HK-2 (cell line): ENCODE data around the gene FBLN1.

Experiments
- DNase-seq: peaks from one replicate; pipeline ENCODE4 v3.0.0-alpha.2; 2018; ENCODE audit not compliant: unreplicated experiment

Gene FBLN1

DNA sequence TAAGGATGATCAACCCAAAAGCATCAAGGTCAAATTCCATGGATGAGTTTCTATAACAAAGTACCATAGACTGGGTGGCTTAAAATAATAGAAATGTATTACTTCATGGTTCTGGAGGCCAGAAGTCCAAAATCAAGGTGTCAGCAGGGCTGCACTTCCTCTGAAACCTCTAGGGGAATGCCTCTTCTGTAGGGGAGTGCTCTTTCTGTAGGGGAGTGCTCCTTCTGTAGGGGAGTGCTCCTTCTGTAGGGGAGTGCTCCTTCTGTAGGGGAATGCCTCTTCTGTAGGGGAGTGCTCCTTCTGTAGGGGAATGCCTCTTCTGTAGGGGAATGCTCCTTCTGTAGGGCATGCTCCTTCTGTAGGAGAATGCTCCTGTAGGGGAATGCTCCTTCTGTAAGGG, 65.5 kb downstream of the FBLN1 start:
- DNase-seq: no peak

DNA sequence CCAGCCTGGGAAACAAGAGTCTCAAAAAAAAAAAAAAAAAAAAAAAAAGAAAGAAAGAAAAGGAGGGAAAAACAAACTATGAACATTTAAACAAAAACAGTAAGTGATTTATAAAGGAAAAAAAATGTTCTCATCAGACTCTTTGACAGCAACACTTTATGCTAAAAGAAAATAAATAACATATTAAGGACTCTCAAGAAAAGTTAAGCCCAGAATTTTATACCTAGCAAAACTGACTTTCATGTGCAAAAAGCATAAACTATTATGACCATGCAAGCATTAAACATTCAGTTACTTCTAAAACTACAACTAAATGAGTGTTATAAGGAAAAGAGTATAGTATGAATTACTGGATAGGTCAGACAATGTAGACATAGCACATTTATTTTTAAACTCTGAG, 68.4 kb downstream of the FBLN1 start:
- no peak for DNase-seq

DNA sequence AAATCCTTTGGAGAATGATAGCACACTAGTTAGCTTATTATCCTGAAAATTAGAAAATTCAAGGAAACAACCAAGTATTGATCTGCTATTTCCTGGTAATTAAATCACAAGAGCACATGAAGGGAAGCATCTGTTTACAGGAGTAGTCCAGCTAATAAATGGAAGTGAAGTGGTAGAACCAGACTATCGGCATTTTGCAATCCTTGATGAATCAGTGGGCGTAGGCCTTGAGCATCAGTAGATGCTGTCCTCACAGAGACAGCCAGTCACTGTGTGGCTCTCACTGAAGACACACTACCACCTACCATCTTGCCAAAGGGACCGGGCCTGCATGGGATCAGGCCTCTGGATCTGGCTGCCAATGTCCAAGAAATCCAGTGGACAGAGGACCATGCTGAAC, 69.8 kb downstream of the FBLN1 start:
- DNase-seq: no peak

DNA sequence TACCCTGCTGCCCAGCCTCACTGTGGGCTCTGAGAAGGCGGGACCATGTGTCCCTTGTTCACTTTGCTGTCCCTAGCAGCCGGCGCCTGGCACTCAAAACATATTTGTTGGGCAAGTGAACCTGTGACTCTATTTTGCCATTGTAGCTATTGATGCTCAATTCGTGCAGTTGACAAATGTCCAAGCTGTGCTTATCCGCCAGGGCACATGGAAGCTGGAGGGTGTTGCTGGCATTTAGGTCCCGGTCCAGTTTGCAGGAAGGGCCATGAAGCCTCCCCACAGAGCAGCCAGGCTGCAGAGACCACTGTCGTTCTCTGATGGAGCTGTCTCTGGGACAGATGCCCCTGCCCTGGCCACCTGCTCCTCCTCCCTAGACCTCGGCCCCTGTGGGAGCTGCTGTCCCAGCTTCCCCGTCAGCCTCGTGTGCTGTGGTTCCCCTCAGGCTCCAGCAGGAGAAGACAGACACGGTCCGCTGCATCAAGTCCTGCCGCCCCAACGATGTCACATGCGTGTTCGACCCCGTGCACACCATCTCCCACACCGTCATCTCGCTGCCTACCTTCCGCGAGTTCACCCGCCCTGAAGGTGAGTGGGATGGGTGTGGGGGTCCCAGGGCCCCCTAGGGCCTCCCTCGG, 71.5 kb downstream of the FBLN1 start:
- DNase-seq: no peak

DNA sequence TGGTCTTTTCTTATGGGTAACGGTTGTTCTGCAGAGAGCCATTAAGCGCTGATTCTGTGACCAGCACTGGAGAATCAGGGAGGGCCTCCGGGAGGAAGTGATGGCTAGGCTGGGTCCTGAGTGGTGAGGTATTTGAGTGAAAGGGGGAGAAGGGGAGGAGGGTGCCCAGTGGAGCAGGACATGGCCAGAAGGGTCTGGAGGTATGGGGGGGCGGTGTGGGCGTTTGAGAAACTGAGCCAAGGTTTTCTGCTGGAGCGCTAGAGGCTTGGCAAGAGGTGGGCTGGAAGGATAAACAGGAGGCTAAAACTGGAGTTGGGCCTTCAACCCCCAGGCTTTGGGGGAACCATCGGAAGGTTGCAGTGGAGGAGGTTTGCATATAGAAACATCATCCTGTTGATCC, 72.5 kb downstream of the FBLN1 start:
- DNase-seq: no peak

DNA sequence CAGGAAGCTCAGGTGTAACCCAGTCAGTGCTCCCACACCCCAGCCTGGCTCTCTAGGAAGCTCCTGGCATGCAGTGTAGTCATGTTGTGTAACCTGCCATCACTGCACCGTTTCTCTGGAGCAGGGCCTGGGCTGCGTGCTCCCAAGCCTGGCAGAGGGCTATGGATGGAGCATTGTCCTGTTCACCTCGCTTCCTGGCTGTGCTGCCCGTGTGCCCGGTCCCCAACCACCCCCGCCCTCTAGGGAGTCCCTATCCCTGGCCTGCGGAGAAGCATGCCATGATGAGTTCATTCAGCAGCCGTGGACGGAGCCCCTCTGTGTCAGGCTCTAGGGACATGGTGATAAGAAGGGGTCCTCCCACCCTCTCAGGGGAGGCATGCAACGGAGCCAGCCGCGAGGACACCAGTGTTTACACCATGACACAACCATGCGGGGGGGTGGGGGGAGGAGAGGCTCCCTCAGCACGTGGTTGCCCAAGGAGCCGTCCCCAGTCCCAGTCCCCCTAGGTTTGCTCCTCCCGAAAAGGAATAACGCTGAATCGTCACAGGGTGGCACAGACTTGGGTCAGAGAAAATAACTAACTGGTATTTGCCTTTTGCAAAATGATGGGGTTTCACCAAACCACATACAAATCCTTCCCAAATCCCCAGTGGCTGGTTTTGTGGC, 73.1 kb downstream of the FBLN1 start:
- no peak for DNase-seq

DNA sequence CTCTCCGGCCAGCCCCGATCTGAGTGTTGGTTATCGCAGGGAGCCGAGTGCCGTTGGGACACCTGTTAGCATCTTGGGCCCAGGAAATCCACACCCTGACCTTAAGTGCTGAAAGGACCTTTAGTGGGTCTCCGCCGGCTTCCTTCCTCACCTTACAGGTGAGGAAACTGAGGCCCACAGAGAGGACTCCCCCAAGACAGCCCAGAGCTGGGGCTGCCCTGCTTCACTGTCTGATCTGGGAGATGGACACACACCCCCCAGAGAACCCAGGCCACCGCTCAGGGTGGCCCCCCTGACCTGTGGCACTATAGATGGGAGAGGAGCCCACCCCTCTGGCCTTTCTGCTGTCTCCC, 73.6 kb downstream of the FBLN1 start:
- DNase-seq: no peak

DNA sequence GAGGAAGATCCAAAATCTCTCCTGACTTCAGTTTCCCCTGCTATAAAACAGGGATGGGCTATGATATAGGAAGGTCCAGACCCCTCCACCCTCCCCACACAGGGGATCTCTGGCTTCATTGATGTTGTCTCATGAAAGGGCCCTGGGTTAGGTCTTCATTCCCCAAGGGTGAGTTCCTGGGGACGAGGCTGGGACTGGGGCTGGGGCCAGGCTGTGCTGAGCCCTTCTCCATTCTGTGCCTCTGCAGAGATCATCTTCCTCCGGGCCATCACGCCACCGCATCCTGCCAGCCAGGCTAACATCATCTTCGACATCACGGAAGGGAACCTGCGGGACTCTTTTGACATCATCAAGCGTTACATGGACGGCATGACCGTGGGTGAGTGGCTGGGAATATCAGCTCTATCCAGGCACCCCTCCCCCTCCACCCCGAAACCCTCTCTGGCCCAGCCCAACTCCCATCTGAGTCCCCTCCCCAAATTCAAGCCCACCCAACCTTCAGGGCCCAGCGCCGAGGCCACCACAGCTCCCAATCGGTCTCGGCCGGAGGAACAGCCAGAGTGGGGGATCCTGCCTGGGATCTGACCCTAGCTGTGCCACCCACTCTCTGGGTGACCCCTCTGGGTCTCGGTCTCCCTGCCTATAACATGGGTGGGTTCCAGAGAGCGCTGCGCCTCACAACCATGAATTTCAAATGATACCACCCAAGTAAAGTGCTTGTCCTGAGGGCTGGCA, 74.2 kb downstream of the FBLN1 start:
- no peak for DNase-seq

DNA sequence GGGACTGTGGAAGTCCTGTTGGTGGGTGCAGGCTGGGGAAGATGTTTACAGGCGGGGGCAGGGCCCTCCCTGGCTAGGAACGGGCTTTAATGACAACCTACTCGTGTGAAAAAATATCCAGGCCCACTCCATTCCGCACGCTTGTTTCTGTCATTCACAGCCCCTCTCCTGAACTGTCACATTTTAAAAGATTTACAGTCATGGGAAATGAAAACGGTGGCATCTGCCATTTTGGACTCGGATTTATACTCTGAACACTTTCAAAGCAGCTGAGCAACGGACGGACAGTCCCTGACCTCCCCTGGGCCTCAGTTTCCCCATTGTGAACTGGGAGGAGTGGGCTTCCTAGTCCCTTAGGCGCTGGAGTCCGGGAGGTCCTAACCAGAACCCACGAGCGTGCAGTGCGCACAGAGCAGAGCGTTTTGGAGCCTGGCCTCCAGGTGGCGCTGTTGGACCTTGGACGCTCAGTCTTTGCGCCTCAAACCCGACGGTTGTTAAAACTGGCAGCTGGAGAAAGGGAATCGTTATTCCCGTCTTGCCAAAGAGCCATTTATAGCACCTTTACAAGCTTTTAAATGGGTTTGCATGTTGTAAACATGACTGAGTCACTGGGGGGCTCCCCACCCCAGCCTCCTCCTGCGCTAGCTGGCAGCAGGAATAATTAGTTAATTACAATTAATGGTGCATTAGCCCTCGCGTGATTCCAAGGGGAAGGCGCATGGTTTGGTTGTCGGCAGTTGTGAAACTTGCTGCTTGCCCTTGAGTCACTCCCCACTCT, 75.3 kb downstream of the FBLN1 start:
- DNase-seq: peak; percentile 82

DNA sequence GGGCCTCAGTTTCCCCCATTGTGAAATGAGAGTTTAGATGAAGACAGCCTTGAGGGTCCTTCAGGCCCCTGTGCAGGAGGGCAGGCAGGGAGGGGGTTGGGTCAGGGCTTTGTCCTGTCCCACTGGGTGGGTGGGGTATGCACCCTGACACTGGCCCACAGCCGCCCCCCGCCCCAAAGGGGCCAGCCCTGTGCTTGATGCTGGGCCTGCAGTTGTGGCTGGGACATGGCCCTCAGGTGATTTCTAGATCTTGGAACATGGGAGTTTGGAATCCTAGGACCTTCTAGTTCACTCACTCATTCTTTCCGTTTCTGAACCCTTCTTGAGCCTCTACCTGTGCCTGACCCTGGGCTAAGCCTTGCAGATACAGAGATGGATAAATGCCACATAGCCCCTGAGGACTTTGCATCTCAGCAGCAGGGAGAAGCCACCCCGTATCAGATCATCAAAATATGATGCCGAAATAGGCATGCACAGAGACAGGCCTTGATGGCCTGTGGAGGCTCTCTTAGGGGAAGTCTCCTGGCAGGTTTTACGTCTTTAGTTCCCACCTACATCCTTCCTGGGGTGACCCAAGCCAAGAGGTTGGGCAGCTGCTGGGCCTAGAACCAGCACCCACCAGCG, 76.0 kb downstream of the FBLN1 start:
- DNase-seq: no peak

DNA sequence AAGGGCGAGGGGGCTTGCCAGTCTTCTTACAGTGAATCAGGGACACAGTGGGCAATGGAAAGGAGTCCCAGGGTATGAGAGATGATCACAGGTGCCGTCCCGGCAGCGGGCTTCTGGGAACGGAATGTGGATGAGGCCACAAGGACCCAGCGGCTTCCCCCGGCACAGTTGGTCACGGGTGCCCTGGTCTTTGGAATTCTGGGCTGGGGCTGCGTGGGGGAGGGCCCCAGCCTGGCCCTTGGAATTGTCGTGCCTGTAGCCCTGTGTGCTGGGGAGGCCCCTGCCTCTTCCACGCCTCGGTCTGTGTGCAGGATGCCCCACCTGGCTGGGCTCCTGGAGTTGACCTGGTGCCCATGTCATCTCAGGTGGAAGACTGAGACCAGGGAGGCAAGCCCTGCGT, 76.6 kb downstream of the FBLN1 start:
- peak; percentile 28 for DNase-seq

DNA sequence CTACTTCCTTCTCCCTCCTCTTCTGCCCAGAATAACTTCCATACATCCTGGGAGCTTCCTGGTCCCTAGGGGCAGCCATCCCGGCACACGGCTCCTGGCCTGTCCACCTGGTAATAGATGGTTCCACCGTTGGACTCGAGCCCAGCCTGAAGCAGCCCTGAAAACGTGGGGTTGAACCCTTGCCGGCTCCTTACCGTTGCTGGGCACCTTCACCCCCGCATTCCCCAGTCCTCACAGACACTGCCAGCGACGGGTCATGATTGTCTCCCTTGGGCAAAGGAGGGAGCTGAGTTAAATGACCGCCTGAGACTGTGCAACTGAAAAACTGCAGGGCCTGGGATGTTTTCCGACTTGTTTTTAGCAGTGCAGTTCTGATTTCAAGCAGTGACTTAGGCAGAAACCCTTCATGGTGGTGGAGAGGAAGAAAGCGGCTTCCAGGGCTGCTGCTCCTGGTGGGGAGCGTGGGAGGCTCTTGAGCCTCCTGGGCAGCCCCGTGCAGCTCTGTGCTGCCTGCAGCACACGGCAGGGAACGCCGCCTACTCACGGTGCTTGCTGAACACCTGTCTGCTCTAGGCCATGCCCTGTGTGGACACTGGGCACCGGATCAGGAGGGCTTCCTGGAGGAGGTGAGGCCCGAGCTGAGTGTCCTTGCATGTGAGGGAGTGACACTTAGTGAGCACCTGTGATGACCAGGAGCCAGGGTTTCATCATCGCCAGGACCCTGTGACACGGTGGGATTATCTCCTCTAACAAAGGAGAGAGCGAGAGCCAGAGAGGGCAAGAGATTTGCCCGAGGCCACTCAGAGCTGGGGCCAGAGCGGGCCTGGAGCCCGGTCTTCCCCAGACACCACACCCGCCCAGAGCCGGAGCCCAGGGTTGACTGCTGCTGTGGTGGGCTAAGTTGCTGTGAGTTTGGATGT, 77.4 kb downstream of the FBLN1 start:
- no peak for DNase-seq

DNA sequence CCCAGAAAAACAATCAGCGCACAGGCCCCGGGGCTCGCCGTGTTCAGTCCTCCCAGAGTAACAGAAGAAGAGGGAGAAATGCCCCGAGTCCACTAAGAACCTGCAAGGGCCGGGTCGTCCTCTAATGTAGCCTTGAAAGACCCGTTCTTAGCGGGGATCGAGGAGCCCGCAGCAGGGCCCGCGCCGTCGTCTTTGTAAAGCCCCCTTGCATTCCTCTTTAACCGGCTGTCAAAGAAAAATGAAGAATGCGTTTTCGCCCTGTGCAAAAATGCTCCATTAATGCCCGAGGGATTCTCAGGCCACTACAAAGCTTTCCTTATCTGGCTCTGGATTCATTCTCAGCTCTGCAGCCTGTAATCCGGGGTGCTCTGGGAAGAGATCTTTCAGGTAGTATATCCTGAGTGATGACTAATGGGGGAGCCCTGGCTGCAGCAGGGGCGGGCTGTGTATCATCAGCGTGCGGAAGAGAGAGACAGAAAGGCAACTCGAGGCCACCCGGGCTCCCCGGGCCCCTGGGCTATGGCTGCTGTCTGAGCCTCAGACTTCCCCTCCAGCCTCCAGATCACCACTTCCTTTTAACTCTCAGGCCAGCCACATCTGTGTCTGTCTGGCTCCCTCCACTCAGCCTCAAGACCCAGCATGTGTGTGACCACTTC, 78.2 kb downstream of the FBLN1 start:
- no peak for DNase-seq

DNA sequence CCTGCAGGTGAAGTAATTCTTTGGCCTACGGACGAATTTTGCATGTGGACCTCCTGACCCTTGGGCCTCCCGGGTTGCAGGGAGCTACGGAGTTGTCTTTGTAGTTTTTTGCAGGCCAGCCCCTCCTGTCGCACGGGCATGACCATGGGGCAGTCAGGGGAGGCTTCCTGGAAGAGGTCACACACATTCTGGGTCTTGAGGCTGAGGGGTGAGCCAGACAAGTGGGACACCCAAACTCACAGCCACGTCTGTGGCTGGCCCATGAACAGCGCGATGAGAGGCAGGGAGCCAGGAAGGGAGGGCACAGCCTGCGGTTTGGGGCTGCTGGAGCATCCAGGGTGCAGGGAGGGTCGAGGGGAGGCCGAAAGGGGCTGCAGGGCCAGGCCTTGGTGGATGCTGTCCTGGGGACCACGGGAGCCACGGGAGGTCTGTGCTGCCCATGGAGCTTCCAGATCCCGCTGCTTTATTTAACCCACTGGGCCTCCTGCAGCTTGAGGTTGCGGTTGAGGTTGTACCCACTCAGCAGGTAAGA, 78.9 kb downstream of the FBLN1 start:
- DNase-seq: no peak

DNA sequence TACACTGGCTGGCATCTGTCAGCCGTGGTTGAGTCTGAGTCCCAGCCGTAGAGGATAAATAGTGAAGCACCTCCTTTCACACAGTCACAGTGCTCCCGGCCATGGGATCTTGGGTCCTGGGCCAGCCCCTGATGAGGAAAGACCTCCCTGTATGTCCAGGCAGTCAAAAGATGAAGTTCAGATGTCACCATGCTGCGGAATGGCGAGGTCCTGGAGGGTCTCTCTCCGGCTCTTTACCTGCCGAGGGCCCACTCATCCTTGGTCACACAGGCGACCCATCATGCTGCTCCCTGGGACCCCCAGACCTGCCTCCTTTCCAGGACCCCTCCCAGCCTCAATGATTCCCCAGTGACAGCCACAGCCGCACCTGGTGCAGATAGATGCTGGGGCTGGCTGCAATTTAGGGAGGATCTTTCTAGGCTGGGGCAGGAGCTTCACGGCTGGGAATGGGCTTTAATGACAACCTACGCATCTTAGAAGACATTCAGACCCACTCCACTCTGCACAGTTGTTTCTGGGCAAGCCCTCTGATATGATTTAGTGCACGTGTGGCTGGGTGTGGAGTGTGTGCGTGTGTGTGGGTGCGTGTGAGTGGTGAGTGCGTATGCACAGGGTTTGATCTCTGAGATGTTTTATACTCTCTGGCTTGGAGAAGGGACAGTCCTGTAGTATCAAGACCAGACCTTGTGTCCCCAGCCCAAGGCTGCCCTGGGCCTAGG, 79.7 kb downstream of the FBLN1 start:
- DNase-seq: no peak

DNA sequence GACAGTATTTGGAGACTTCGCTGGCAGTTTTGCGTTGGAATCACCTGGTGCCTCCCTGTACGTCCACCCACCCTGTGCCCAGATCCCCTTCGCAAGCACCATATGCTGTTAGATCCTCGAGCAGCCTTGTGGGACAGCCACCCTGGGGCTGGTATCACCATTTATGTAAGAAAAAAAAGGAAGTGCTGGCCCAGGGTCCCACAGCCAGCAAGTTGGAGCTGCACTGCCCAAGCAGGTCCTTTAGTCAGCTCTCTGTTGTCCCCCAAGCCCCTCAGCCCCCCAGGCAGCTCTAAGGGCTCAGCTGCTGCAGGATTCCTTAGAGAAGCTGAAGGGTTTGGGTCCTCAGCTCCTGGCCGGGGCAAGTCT, 80.3 kb downstream of the FBLN1 start:
- DNase-seq: no peak

DNA sequence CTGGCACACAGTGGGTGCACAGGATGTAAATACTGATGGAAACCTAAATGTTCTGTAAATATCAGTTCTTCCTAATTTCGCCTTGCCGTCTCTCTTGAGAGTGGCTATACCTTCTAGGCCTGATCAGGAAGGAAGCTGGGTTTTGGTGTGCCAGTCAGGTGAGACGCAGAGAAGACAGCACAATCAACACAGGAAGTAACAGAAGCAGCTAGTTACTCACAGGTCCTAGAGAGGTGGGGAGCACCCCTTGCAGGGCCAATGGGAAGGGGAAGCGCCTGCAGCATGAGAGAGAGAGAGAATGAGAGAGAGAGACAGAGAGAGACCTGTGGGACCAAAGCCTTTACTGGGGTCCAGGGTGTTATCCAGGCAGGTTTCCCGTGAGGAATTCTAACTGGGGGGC, 80.8 kb downstream of the FBLN1 start:
- DNase-seq: no peak

DNA sequence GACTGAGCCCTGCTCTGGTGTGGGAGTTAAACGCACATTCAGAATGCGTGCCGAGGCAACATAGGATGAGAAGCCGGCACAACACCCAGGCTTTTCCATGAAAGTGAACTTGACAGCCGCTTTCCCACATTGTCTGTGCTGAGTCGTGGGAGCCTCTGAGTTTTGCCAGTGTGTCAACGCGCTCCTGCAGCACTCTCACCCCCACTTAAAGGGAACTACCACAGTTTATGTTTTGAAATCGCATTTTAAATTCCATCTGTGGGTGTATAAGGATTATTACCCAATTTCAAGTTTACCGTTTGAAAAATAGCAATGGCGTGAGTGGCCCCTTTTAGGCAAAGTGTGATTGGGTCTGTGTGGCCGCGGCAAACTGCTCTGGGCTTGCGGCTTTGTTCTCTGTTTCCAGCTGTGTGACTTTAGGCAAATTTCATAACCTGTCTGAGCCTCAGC, 81.5 kb downstream of the FBLN1 start:
- DNase-seq: no peak

DNA sequence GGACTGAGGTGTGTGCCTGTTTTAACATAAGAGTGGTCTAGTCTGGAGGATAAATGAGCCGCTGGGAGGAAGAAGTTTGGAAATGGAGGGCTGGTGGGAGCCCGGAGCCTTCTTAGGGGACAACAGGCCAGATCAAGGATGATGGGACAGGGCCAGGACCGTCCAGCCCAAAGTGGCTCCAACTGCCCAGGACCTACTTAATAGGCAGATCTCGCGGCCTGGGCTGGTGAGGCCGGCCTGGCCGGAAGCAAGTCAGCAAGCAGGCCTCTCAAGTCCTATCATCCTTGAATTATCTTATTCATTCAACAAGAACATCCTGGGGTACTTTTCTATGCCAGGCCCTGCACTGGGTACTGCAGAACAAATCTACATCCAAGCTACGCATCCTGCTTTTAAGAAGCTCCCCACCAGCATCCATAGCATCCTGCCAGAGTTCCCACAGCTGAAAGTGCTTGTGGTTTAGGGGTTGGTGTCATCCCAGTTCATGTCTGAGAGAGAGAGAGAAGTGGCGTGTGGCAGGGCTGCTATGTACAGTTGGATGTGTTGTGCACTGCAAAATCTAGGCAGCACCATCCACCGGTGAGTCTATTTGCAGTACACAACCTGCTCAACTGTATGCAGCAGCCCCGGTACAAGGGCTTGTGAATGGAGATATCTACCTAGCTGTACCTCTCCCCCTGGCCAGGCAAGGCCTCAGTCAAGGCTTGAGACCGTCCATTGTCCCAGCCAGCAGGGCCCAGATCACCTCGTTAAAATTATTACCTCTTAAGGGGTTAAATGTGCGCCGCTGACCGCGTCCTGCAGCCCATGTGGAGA, 82.1 kb downstream of the FBLN1 start:
- no peak for DNase-seq
